ENCODE measurements around the gene ANO9.

DNA sequence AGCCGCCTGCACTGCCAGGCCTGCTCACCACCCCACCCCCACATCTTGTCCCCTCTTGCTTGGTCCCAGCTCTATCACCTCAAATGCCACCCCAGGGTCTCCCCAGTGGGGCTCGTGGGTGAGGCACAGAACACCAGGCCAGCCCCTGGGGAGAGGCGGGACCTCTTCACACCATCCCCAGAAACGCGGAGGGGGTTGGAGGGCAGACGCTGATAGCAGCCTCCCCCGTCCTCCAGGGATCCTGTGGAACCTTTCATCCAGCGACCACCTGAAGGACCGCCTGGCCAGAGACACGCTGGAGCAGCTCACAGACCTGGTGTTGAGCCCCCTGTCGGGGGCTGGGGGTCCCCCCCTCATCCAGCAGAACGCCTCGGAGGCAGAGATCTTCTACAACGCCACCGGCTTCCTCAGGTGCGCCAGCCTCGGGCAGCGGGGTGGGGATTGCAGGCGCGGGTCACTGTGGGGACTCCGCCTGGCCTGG is 42.0 kb downstream of the ANO9 start:
- TF ChIP-seq, protein P1, sequence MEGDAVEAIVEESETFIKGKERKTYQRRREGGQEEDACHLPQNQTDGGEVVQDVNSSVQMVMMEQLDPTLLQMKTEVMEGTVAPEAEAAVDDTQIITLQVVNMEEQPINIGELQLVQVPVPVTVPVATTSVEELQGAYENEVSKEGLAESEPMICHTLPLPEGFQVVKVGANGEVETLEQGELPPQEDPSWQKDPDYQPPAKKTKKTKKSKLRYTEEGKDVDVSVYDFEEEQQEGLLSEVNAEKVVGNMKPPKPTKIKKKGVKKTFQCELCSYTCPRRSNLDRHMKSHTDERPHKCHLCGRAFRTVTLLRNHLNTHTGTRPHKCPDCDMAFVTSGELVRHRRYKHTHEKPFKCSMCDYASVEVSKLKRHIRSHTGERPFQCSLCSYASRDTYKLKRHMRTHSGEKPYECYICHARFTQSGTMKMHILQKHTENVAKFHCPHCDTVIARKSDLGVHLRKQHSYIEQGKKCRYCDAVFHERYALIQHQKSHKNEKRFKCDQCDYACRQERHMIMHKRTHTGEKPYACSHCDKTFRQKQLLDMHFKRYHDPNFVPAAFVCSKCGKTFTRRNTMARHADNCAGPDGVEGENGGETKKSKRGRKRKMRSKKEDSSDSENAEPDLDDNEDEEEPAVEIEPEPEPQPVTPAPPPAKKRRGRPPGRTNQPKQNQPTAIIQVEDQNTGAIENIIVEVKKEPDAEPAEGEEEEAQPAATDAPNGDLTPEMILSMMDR (IDR thresholded peaks at IDR 0.05), result no peak
- no peak for TF ChIP-seq POLR2A (IDR thresholded peaks at IDR 0.05)
- TF ChIP-seq EP300 (IDR thresholded peaks at IDR 0.05), result no peak
